HG03280 (cell line): ENCODE data around the gene RNF19B.

Experiments
- ATAC-seq: cut with Tn5 transposase; IDR thresholded peaks from one replicate; pipeline ENCODE4 v1.9.1; 2021; ENCODE audit warnings: mild to moderate bottlenecking, moderate library complexity; ENCODE audit not compliant: unreplicated experiment

Gene RNF19B

GRCh38 chr1:32903991-32904785, 60.4 kb downstream of the RNF19B start:
- ATAC-seq, result no peak

- ATAC-seq, result no peak
Observed at GRCh38 chr1:32902535-32902920, 62.1 kb downstream of the RNF19B start.

GRCh38 chr1:32901823-32902534, 62.6 kb downstream of the RNF19B start:
- ATAC-seq, result no peak

- ATAC-seq, result no peak
Observed at GRCh38 chr1:32900956-32901822, 63.4 kb downstream of the RNF19B start, which contains the start of gene TMEM54. Gene TMEM54 (minus strand): TSS chr1:32901389. CDS start chr1:32901238, 151 bp downstream.

GRCh38 chr1:32900371-32900955, 64.1 kb downstream of the RNF19B start:
- no peak for ATAC-seq

GRCh38 chr1:32899586-32900296, 64.9 kb downstream of the RNF19B start:
- no peak for ATAC-seq

GRCh38 chr1:32898958-32899357, 65.7 kb downstream of the RNF19B start:
- ATAC-seq, result no peak

- ATAC-seq, result no peak
Observed at GRCh38 chr1:32898056-32898455, 66.6 kb downstream of the RNF19B start.

- no peak for ATAC-seq
Observed at GRCh38 chr1:32897082-32898049, 67.2 kb downstream of the RNF19B start.

GRCh38 chr1:32896451-32896850, 68.2 kb downstream of the RNF19B start:
- ATAC-seq, result no peak

- no peak for ATAC-seq
Observed at GRCh38 chr1:32895325-32896215, 69.0 kb downstream of the RNF19B start.

GRCh38 chr1:32894681-32895080, 69.9 kb downstream of the RNF19B start:
- ATAC-seq, result no peak

GRCh38 chr1:32894019-32894600, 70.5 kb downstream of the RNF19B start:
- no peak for ATAC-seq

- ATAC-seq, result no peak
Observed at GRCh38 chr1:32893198-32894018, 71.2 kb downstream of the RNF19B start.

- ATAC-seq, result no peak
Observed at GRCh38 chr1:32892368-32893197, 72.0 kb downstream of the RNF19B start.

GRCh38 chr1:32891630-32892029, 73.0 kb downstream of the RNF19B start:
- ATAC-seq, result no peak
